Left renal pelvis (tissue), 4 donors: ENCODE measurements around the gene CNTNAP2. TPM values are rescaled to one million over a fixed set of nuclear protein-coding genes. Genes with fewer than 3 reads are reported as not detected.

Experiments used
- DNase-seq, 4 donors: peaks; one replicate each; pipeline ENCODE4 v3.0.0-alpha.2; 2013; ENCODE audit warnings: low read depth in 4 of 4, low spot score in 3 of 4
- polyA plus RNA-seq, 4 donors: library from polyadenylated mRNA; unstranded; fragments of 120-200 nt; gene quantifications; one replicate each; pipeline ENCODE4 v1.2.1, GENCODE V29; 2013; ENCODE audit not compliant: insufficient read length in 4 of 4

Gene CNTNAP2
- polyA plus RNA-seq, 4 donors: 23.5 to 71.0 (median 29.4) TPM

DNA sequence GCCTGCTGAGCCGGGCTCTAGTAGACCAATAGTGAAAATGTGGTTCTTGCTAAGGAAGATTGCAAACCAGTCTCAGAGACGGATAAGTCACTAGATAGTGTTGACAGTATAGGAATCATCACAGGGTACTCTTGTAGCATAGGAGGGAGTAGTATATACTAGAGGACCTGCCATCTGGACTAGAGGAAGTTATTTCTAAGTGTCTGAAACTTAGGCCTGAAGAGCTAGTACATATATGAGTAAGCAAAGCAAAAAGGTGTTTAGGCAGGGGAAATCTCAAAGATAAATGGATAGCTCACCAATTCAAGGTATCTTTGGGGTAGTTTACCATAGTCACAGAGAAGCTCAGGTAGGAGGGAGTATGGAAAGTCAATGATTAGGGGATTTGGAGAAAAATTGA, 428.1 kb downstream of the CNTNAP2 start:
- DNase-seq: no peak

DNA sequence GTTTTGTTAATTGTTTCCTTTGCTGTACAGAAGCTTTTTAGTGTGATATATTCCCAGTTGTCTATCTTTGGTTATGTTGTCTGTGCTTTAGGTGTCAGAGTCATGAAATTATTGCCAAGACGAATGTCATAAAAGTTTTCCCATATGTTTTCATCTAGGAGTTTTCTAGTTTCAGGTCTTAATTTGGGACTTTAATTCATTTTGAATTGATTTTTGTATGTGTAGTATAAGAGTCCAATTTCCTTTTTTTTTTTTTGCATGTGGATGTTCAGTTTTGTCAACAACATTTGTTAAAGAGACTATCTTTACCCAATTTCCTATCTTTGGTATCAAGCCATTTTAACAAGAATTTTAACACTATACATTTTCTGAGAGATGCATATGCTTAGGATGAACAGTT, 432.2 kb downstream of the CNTNAP2 start:
- no peak for DNase-seq

DNA sequence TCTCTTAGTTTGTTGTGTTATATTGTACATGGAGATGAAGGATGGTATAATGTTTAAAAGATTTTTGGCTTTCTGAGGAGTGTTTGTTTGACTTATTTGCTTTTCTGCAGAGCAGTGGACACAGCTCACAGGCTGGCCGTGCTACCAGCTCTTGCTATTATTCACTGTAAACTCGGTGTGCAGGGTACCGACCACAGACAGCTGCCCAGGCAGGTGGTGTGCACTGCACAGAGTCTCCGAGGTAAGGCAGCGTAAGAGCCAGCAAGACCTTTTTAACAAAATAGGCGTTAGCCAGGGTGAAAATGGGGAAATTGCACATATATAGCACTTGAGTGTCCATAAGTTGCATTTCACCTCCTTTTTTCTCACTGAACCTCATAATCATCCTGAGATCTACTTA, 438.0 kb downstream of the CNTNAP2 start:
- DNase-seq: no peak

DNA sequence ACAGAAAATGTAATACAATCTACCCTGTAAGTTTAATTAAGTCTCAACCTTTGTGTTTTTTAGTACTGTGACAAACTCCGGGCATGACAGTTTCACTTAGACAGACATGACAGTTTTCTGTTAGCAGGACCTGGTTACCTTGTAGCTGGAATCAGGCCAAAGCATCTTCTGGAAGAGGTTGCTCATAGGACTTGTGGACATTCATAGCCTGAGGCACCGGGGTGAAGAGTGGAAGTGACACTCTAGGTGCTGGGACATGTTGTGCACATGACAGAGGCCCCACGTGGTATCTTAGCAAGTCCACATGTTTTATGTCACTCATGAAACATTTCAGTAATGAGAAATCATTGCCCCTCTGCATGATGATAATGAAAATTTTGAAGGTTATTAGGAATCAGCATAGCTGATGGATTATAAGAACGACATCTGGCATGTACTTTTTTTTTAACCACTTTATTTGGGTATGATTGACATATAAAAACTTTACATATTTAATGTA, 441.4 kb downstream of the CNTNAP2 start:
- DNase-seq: no peak

DNA sequence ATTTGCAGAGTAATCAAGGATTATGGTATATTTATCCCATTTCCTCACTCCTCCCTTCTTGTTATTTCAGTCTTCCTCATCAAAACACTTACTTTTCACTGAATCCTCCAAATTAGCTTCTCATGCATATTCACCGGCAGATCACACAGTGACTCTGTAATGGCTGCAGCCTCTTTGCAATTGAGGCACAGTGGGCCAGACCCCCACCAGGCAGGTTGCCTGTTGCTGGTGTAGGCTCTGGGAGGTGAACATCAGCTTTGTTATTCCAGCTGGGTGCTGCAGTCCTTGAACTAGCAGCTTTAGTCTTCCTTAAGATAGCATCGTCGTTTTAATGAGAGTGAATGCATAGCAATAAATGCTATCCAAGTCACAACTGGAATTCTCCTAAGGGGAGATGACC, 449.3 kb downstream of the CNTNAP2 start:
- DNase-seq: no peak

DNA sequence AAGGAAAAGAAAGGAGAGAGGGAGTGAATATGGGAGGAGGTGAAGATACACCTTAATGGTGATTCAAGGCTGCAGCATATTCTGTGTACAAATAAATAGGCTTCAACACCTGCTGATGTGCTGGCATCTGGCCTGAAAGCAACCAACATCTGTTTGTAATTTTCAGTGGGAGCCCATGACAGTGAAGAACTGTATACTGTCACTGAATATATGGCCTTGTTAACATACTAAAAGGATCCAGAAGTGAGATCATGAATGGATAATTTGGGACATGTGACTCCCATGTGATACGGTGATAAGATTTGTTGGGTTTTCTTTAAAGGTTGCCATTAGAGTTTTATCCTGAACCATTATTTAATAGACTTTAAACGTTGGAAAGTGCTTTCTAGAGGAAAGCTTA, 459.3 kb downstream of the CNTNAP2 start:
- no peak for DNase-seq

DNA sequence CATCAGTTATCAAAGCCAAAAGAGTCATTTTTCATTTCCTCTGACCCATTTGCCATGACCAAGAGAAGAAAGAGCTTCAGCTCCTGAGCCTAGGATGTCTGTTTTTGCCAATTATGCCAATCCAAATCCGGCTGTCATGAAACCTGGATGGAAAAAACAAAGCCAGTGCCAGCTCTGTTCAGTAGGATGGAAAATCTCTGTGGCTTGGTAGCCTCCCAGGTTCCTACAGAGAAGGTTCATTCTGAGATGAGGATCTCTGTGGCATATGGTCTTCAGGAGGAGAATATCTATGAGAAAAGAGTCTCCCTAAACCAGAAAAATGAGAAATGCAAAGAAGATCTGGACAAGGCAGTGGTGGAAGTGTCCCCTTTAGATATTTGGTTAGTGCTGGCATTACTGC, 475.4 kb downstream of the CNTNAP2 start:
- DNase-seq: no peak

DNA sequence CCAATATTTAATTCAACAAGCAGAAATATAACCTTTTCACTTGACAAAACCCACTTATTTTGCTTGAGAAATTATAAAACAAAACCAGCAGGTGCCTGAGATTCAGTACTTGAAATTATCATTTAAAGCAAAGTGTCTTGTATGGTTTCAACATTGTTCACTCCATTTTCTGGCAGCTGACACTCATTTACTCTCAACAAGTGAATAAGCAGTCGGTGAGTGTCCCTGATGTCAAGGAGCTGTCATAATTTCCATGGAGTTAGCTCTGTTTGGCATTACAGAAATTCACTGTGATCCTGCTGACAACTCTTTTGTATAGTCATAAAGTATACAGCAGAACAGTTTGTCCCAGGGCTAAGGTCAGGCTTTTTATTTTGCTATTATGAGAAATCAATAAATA, 490.0 kb downstream of the CNTNAP2 start:
- DNase-seq: no peak

DNA sequence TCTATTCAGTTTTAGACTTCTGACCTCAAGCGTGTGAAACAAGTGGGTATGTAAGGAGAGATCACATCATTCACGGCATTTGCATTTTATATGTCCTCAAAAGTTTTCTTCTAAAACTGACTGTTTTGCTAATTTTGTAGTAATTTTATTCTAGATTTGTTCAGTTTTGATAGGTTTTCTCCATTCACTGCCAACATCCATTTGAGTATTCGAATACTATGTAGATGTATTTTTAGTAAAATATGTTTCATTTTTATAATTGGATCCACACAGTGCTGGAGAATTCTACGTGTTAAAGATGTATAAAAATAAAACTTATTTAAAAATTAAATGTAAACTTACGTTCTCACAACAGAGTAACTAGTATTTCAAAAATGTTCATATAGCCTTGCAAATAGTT, 503.0 kb downstream of the CNTNAP2 start:
- DNase-seq: no peak

DNA sequence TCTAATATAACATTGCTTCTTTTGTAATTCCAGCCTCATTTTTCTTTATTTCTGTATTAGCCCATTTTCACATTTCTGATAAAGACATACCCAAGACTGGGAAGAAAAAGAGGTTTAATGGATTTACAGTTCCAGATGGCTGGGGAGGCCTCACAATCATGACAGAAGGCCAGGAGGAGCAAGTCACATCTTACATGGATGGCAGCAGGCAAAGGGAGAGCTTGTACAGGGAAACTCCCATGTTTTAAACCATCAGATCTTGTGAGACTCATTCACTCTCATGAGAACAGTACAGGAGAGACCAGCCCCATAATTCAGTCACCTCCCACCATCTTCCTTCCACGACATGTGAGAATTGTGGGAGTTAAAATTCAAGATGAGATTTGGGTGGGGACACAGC, 510.3 kb downstream of the CNTNAP2 start:
- no peak for DNase-seq

DNA sequence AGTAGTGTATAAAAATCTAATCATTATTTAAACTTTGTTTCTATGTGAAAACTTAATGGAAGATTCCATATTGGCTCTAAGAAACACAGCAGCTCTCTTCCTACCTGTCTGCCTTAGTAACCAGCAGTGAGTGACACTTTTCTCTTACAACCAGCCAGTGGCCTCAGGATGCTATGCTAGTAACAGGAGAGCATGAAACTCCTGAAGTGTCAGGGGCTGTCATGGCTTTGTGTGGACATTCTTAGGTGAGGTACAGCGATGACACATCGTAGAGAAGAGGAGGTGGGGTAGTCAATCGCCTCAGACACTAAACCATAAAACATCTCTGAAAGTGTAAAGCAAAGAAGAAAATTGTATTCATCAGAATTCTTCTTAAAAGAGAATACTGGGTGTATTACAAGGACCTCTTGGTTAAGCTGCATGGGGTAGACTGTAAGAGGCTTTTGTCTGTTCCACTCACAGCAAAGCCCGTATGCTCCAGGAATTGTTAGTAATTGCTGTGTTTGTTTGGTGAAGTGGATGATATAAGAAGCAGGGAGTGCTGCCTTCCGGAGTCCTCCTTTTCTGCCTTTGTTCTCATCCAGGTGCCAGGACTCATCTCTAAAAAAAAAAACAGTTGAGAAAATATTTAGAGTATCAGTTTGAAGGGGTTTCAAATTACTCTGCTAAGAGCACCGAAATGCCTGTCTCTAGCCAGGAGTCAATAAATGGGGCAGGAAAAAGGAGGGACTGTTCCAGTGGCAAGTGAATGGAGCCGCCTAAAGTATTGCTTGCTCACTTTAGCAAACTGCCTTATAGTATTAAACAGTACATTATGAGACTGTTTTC, 518.8 kb downstream of the CNTNAP2 start:
- DNase-seq: peak in 1 of 4 donors; percentile 21

DNA sequence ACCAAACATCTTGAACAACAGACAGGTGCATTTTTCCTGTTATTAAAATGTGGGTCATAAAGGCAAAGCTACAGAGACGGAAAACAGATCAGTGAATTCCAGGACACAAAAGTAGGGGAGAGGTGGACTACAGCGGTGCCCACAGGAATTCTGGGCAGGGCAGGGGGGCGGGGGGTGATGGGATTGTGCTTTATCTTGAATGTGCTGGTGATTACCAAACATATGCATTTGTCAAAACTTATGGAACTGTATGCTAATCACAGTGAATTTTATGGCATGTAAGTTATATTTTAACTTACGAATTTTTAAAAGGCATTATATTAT, 519.4 kb downstream of the CNTNAP2 start:
- no peak for DNase-seq

DNA sequence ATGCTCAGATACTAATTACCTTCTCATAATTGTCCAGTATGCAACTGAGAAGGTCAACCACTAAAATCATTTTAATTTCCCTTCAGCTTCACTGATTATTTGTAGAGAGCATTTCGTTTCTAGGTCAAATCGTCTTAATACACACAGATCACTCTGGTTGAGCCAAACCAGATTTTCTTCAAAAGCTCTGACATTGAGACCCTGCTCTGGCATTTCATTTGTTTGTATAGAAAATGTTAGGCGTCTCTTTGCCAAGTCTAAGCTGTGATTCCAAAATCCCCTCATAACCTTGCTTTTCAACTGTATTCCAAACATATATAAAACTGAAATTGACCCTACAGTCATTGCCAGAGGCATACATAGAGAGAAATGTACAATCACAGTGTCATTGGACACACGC, 520.0 kb downstream of the CNTNAP2 start:
- DNase-seq: no peak

DNA sequence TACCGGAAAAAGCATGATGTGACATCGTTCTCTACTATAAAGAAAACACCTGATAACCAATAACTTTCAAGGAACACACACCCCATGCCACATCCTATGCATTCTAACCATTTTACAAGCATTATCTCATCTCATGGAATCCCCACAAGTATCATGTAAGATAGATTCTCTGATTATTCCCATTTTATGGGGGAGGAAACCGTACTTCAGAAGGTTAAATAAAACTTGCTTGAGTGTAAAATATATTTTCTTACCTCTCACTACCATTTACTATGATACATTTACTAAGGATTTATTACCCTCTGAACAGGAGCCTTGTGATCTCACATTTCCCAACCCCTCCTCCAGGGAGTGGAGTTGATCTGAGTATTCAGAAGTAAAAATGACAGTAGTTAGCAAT, 522.7 kb downstream of the CNTNAP2 start:
- DNase-seq: no peak

DNA sequence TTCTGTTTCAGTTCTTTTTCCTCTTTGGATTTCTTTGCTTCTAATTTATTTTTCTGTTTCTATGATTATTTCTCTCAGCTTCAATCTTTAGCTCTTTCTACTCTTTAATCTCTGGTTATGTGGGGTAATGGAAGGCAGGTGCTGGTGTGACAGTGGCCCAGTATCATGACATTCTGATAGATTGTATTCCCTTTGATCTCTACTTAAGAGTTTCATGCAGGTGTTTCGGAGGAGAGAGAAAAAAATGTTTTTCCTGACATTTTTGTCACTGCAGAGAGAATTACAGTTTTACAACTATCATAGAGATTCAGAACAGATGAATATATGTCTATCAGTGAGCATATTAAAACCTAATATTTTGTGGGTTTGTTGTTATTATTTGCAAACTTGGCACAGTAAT, 524.9 kb downstream of the CNTNAP2 start:
- DNase-seq: no peak

DNA sequence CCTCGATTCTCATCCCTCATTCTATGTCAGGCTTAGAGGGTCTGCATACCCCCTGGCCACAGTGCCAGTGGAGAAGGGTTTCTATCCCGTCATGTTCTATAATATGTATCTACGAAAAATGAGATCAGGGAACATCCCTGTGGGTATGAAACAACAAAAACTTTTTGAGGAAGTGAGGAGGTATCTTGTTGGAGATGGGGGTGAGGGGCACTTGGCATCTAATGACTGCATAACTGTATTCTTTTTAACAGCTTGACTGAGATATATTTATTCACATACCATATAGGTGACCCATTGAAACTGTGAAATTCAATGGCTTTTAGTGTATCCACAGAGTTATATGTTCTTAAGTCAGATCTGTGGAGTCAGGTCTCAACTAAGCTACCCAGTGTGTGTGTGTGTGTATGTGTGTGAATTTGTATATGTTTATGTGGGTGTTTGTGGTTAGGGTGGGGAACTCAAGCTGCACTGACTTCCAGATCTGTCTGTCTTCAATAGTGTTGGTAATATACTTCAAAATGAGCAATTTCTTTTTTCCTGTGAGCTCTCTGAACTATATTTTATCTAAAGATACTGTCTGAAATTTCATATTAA, 528.9 kb downstream of the CNTNAP2 start:
- no peak for DNase-seq

DNA sequence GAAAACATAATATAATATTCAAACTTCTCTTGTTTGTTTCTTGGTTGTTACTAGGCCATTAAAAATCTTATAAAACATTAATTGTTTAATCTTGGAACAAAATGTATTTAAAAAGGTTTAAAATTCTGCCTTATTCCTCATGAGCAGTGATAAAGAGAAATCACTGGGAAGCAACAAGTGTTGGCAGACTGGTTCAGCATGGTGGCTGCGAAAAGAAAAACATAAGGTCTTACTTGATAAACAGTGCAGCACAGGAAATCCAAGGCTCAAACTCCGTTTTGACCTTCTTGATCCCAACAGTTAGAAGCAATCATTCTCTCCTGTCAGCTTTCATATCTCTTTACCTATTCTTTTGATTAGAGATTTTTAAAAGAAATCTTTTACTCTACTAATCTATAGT, 530.8 kb downstream of the CNTNAP2 start:
- DNase-seq: no peak

DNA sequence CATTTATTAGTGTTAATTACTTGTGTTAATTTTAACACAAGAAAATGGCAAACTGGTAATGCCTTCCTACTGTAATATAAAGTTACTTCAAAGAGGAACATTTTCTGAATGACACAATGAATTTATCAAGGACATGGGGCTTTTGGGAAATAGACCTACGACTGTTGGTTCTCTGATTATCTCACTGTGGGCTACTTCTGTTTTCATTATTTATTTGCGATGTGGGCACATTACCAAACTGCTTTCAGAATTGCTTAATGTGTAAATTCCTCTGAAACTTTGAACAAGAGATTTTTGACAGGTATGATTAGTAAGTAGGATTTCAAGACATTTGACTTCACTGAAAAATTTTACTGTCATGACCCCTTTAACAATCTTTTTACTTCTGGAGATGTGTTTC, 535.6 kb downstream of the CNTNAP2 start:
- DNase-seq: no peak

DNA sequence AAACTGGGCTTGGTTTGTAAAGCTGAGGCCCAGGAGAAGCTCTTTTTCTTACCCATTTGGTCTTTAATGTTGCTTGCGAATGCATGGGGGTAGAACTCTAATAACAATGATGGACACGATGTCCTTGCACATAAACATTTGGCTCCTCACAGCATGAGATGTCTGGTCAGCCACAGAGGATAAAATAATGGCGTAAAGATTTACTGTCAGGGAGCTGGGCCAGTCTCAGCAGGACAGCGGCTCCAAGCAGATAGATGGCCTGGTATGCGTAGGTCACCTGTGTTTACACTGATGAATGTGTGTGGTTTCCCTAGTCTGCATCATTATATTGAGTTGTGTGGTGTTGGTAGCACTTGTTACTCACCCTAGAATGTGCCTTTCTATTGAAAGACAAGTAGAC, 537.4 kb downstream of the CNTNAP2 start:
- DNase-seq: peak in 1 of 4 donors; percentile 21

DNA sequence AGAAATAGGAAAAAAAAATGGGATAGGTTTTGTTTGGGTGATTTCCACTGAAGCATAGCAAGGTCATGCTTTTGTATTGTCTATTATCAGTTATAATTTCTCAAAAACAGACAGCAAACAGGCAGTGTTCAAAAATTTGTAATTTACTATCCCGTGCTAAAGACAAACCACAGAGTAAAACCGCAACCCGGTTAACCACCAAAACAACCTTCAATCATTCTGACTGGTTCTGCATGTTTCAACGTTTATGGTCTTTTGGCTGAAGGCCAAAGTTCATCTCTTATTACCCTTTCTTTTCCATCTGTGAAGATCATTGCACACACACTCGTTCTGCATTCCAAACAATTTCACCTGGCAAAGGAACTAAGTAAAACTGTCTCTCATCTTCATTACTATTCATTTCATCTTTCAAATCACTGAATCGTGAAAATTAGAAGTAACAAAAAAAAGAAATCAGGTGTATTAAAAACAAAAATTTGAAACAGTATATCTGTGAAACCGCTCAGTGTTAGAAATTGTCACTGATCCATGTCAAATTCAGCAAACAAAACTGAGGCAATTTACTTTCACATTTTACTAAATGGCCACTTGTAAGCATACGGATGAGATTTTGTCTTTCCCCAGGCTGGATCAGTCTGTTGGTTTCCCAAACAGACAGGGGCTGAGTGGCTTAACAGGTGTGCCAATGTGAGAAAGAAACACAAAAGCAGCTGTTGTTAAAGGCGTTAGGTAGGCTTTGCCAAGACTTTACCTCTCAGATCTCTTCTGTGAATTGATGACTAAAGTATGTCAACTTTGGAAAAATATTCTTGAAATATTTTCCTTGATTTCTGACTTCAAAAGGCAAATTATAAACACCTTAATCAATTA, 539.6 kb downstream of the CNTNAP2 start:
- DNase-seq: peak in 1 of 4 donors; percentile 30

DNA sequence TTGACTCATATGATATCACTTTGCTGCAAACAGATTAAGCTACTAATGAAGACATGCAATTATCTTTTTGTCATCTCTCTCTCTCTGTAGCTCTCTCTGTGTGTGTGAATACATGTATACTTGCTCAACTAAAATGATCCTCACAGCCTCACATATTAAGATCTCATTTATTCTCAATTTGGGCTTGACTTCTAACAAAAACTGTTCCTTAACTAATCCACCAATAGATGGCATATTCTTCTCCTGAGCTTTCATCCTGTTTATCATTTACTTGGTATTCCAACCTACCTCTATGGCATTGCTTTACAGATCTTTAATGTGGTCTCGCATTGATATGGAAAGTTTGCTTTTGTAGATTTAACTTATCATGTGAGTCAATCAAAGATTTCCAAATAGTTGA, 540.4 kb downstream of the CNTNAP2 start:
- DNase-seq: no peak

DNA sequence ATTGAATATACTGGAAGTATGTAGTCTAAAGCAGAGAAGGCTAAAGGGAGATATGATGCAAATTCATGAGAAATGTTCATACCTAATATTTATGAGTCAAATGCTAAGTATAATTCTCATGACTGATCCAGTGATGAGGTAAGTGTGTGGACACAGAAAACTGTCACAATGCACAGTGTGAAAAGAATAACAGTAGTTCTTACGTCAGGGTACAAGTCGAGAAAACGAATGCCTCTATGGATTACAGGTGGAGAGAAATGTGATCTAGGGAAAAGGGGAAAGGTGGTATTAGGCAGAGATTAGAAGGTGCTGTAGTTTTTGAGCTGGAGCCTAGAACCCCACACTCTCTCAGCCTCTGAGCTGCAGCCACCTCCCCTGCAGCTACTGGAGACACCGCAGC, 542.0 kb downstream of the CNTNAP2 start:
- no peak for DNase-seq
